ENCODE measurements around the gene POLE3. TPM values are rescaled to one million over a fixed set of nuclear protein-coding genes. Genes with fewer than 3 reads are reported as not detected.
"Not testable (repeated sequence)": the region's sequence is repeated elsewhere in the genome, so short reads cannot be mapped to it uniquely, and the experiment has no call there.

POLE3 gene
- total RNA-seq, 1 donor from 2014 or later: 34.2 TPM

GRCh38 chr9:113376634-113377567, 33.6 kb downstream of the POLE3 start, which contains the start of gene HDHD3:
Gene HDHD3 (minus strand): TSS chr9:113376986. CDS start chr9:113374354, 2,632 bp downstream.
- DNase-seq: peak; percentile 77

GRCh38 chr9:113375057-113376023, 35.1 kb downstream of the POLE3 start:
- no peak for DNase-seq

GRCh38 chr9:113373676-113374392, 36.6 kb downstream of the POLE3 start:
- DNase-seq: no peak

- no peak for DNase-seq
Measured at GRCh38 chr9:113373256-113373655, 37.2 kb downstream of the POLE3 start.

GRCh38 chr9:113372059-113372458, 38.4 kb downstream of the POLE3 start:
- no peak for DNase-seq

GRCh38 chr9:113370806-113371325, 39.6 kb downstream of the POLE3 start:
- DNase-seq: no peak

GRCh38 chr9:113369855-113370140, 40.7 kb downstream of the POLE3 start:
- DNase-seq: no peak

GRCh38 chr9:113368982-113369854, 41.3 kb downstream of the POLE3 start:
- DNase-seq: no peak

GRCh38 chr9:113368348-113368981, 42.0 kb downstream of the POLE3 start:
- DNase-seq: no peak

GRCh38 chr9:113365652-113366051, 44.8 kb downstream of the POLE3 start:
- DNase-seq: not testable (repeated sequence)

GRCh38 chr9:113364951-113365350, 45.5 kb downstream of the POLE3 start:
- DNase-seq: no peak

- no peak for DNase-seq
Measured at GRCh38 chr9:113363336-113363735, 47.1 kb downstream of the POLE3 start.

- peak; percentile 13 for DNase-seq
Measured at GRCh38 chr9:113361304-113362018, 49.0 kb downstream of the POLE3 start.

GRCh38 chr9:113360242-113360842, 50.1 kb downstream of the POLE3 start:
- DNase-seq: no peak

GRCh38 chr9:113359385-113359784, 51.1 kb downstream of the POLE3 start:
- no peak for DNase-seq
